ENCODE results near the gene NET1. TPM values are rescaled to one million over a fixed set of nuclear protein-coding genes. Genes with fewer than 3 reads are reported as not detected.

Gene NET1
- polyA plus RNA-seq, 1 donor = 122 TPM

Other genes starting within 250 kb of the NET1 start
- gene AKR1C8, start 227.4 kb upstream of the NET1 start, polyA plus RNA-seq = 0.13 TPM
- gene AKR1C4, start 215.7 kb upstream of the NET1 start, polyA plus RNA-seq = 0.39 TPM
- gene UCN3, start 47.6 kb upstream of the NET1 start, polyA plus RNA-seq = 11.4 TPM
- gene TUBAL3, start 7.7 kb upstream of the NET1 start, polyA plus RNA-seq = 33.9 TPM
- not detected for gene CALML5, start 87.0 kb downstream of the NET1 start, polyA plus RNA-seq
- 0.09 TPM for gene CALML3, start 112.4 kb downstream of the NET1 start, polyA plus RNA-seq

Data from large intestine (tissue), 1 donor.